Endothelial cell (in vitro differentiated cells): Measurements from ENCODE around the gene TMEM132C. TPM values are rescaled to one million over a fixed set of nuclear protein-coding genes. Genes with fewer than 3 reads are reported as not detected.

ENCODE experiments used
- DNase-seq: peaks from one replicate; pipeline ENCODE4 v3.0.0; 2021; ENCODE audit warnings: low spot score
- H3K27ac Mint-ChIP-seq: one replicate; pipeline ENCODE4 v1.8.0; 2021; ENCODE audit warnings: mixed read lengths, inconsistent platforms; ENCODE audit not compliant: unreplicated experiment
- H3K27me3 Mint-ChIP-seq: one replicate; pipeline ENCODE4 v1.8.0; 2021; ENCODE audit warnings: mild to moderate bottlenecking, moderate library complexity, mixed read lengths, inconsistent platforms; ENCODE audit not compliant: unreplicated experiment
- H3K36me3 Mint-ChIP-seq: one replicate; pipeline ENCODE4 v1.8.0; 2021; ENCODE audit warnings: mild to moderate bottlenecking, low read depth, mixed read lengths, inconsistent platforms; ENCODE audit not compliant: unreplicated experiment
- H3K4me1 Mint-ChIP-seq: one replicate; pipeline ENCODE4 v1.8.0; 2021; ENCODE audit warnings: mild to moderate bottlenecking, mixed read lengths, inconsistent platforms; ENCODE audit not compliant: unreplicated experiment
- H3K4me3 Mint-ChIP-seq: one replicate; pipeline ENCODE4 v1.8.0; 2021; ENCODE audit warnings: mild to moderate bottlenecking, mixed read lengths, inconsistent platforms; ENCODE audit not compliant: unreplicated experiment
- H3K9me3 Mint-ChIP-seq: one replicate; pipeline ENCODE4 v1.8.0; 2021; ENCODE audit warnings: mixed read lengths, inconsistent platforms; ENCODE audit not compliant: unreplicated experiment
- total RNA-seq: library from RNA; stranded (reverse); fragmentation: NEBNext Ultra II Directional; extraction: Animal tissue kit (Norgen Biotek cat#: 25700); gene quantifications from one replicate; pipeline ENCODE4 v1.2.1, GENCODE V29; 2021; ENCODE audit not compliant: unreplicated experiment
- TF ChIP-seq, protein P1 (sequence below): fragments of 200-600 bp; sonication (generic); IDR thresholded peaks from one replicate; pipeline ENCODE4 v1.5.0; 2021; ENCODE audit warnings: antibody characterized with exemption; ENCODE audit not compliant: unreplicated experiment

The TMEM132C gene
- total RNA-seq, 1 donor from 2014 or later = not detected

DNA sequence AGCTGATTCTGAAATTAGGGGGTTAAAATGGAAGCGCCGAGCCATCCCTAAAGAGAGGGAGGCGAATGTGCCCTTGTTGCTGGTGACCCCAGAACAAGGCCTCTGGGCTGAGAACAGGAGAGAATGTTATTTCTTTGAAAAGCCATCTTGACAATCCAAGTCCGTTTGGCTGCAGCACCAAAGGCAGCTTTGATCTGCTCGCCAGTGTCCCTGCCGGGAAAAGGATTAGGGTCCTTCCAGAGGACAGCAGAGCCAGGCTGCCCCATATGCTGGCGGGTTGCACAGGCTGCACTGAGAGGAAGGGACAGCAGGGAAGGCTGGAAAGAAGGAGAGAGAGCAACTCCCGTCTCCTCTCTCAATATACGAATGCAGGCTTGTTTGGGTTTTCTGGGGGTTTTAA, 141.7 kb downstream of the TMEM132C start:
- H3K4me3 Mint-ChIP-seq = no peak overlapping the region
- TF ChIP-seq, protein P1, sequence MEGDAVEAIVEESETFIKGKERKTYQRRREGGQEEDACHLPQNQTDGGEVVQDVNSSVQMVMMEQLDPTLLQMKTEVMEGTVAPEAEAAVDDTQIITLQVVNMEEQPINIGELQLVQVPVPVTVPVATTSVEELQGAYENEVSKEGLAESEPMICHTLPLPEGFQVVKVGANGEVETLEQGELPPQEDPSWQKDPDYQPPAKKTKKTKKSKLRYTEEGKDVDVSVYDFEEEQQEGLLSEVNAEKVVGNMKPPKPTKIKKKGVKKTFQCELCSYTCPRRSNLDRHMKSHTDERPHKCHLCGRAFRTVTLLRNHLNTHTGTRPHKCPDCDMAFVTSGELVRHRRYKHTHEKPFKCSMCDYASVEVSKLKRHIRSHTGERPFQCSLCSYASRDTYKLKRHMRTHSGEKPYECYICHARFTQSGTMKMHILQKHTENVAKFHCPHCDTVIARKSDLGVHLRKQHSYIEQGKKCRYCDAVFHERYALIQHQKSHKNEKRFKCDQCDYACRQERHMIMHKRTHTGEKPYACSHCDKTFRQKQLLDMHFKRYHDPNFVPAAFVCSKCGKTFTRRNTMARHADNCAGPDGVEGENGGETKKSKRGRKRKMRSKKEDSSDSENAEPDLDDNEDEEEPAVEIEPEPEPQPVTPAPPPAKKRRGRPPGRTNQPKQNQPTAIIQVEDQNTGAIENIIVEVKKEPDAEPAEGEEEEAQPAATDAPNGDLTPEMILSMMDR = no peak

DNA sequence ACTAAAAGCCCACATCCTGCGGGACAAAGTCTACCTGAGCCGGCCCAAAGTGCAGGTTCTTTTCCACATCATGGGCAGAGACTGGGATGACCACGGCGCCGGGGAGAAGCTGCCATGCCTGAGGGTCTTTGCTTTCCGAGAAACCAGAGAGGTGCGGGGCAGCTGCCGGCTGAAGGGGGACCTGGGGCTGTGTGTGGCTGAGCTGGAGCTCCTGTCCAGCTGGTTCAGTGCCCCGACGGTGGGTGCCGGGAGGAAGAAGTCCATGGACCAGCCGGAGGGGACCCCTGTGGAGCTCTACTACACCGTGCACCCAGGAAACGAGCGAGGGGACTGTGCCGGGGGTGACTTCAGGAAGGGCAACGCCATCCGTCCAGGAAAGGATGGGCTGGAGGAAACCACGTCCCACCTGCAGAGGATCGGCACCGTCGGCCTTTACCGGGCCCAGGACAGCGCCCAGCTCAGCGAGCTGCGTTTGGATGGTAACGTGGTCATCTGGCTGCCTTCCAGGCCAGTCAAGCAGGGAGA, 148.1 kb downstream of the TMEM132C start:
- Mint-ChIP-seq H3K36me3 (peaks cover 4% of the 10 kb centered on the region), H3K4me3 (no peak overlapping the region), H3K9me3 (peaks cover 38% of the 10 kb centered on the region), H3K27me3 (peaks cover 3% of the 10 kb centered on the region), H3K4me1 (no peaks in the 10 kb centered on the region), H3K27ac (no peak overlapping the region)
- TF ChIP-seq, protein P1 = no peak
- DNase-seq = no peak

More for the DNA sequence above, 141.7 kb downstream of the TMEM132C start:
- peaks cover 15% of the 10 kb centered on the region for H3K36me3 Mint-ChIP-seq
- no peak overlapping the region for H3K27ac Mint-ChIP-seq
- H3K4me1 Mint-ChIP-seq = no peaks in the 10 kb centered on the region
- H3K27me3 Mint-ChIP-seq = no peaks in the 10 kb centered on the region
- no peak for DNase-seq
- H3K9me3 Mint-ChIP-seq = peaks cover 59% of the 10 kb centered on the region

DNA sequence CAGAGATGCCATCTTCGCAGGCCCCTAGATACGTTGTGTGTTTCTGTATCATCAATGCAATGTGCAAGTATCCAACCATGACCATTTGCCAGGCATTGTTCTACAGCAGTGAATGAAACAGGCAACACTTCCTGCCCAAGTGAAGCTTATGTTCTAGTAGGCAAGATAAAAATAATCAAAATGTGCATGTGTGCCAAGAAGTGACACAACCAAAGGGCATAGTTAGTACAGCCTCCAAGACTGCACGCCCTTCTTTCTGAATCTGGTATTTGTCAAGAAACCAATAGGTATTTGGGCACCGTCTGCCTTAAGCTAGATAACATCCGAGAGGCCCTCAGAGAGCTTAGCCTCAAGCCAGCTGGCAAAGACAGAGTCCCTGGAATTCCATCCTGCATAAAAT, 152.0 kb downstream of the TMEM132C start:
- Mint-ChIP-seq H3K27ac (no peak overlapping the region), H3K27me3 (peaks cover 3% of the 10 kb centered on the region), H3K4me3 (no peak overlapping the region), H3K36me3 (peaks cover 5% of the 10 kb centered on the region), H3K4me1 (no peaks in the 10 kb centered on the region), H3K9me3 (peaks cover 39% of the 10 kb centered on the region)
- no peak for DNase-seq
- TF ChIP-seq, protein P1 = no peak

DNA sequence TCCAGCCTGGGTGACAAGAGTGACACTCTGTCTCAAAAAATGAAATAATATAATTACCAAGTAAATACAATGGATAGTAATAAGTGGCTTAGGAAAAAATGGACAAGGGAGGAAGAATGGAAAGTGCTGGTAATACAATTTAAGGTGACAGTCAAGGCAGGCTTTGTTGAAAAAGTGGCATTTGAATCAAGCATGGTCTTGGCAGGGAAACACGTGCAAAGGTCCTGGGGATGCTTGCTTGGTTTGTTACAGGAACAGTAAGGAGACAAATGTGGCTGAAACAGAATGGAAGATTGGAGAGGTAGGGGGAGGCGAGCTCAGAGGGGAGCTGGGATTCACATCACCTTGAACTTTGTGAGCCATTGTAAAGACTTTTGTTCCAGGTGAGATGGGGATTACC, 153.2 kb downstream of the TMEM132C start:
- Mint-ChIP-seq H3K36me3 (peaks cover 5% of the 10 kb centered on the region), H3K27ac (no peak overlapping the region), H3K27me3 (peaks cover 3% of the 10 kb centered on the region), H3K4me3 (no peak overlapping the region), H3K4me1 (no peaks in the 10 kb centered on the region), H3K9me3 (peaks cover 44% of the 10 kb centered on the region)
- TF ChIP-seq, protein P1 = no peak
- DNase-seq = no peak

DNA sequence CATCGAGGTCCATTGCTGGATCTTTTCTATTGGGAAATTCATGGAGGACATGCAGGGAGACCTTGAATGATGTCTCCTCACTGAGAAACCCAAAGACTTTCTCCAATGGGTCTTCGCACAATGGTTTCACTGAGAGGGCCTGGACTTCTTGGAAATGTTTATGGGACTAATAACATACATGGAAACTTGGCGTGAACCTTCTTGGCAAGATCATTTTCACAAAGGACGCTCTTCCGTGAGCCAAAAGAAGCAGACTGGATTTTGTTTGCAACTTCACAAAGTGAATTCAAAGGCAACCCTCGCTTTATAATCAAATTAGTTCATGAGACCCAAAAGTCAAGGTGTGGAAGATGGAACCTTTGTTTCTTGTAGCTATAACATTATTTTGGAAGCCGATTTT, 154.4 kb downstream of the TMEM132C start:
- Mint-ChIP-seq H3K9me3 (peaks cover 54% of the 10 kb centered on the region), H3K4me3 (no peak overlapping the region), H3K36me3 (peaks cover 5% of the 10 kb centered on the region), H3K27ac (no peak overlapping the region), H3K4me1 (no peaks in the 10 kb centered on the region), H3K27me3 (peaks cover 3% of the 10 kb centered on the region)
- TF ChIP-seq, protein P1 = no peak
- no peak for DNase-seq
